DOHH2 (cell line): ENCODE results near the gene APOL4.

ENCODE experiments used
- H3F3A ChIP-seq: fragments of 200-600 bp; sonication (generic), shearing (Covaris generic); 2 replicates; pipeline ENCODE4 v1.6.0; 2016; ENCODE audit warnings: antibody characterized with exemption, mild to moderate bottlenecking; ENCODE audit not compliant: control insufficient read depth, insufficient read depth
- H3K27ac ChIP-seq: fragments of 200-600 bp; sonication (generic); 2 replicates; pipeline ENCODE4 v1.5.1; 2014; ENCODE audit warnings: low read depth, mild to moderate bottlenecking, low read length, moderate library complexity
- H3K27me3 ChIP-seq: fragments of 200-600 bp; sonication (generic); 2 replicates; pipeline ENCODE4 v1.6.1; 2014; ENCODE audit warnings: mild to moderate bottlenecking, low read length, mixed read lengths; ENCODE audit not compliant: control insufficient read depth
- H3K36me3 ChIP-seq: fragments of 200-600 bp; sonication (generic); 2 replicates; pipeline ENCODE4 v1.6.1; 2014; ENCODE audit warnings: mild to moderate bottlenecking, low read length, moderate library complexity, mixed read lengths; ENCODE audit not compliant: control insufficient read depth
- H3K4me1 ChIP-seq: fragments of 200-600 bp; sonication (generic); 2 replicates; pipeline ENCODE4 v1.6.1; 2014; ENCODE audit warnings: mild to moderate bottlenecking, low read length, mixed read lengths; ENCODE audit not compliant: control insufficient read depth
- H3K4me2 ChIP-seq: fragments of 200-600 bp; sonication (generic); 2 replicates; pipeline ENCODE4 v1.6.0; 2014; ENCODE audit warnings: mild to moderate bottlenecking, low read length, moderate library complexity
- H3K4me3 ChIP-seq: fragments of 200-600 bp; sonication (generic); 2 replicates; pipeline ENCODE4 v1.5.1; 2014; ENCODE audit warnings: mild to moderate bottlenecking, low read length, mixed read lengths
- H3K79me2 ChIP-seq: fragments of 200-600 bp; sonication (generic); 2 replicates; pipeline ENCODE4 v1.6.1; 2014; ENCODE audit warnings: mild to moderate bottlenecking, low read length, mixed read lengths; ENCODE audit not compliant: control insufficient read depth
- H3K9me2 ChIP-seq: fragments of 200-600 bp; sonication (generic); replicated peaks from 2 replicates; pipeline ENCODE4 v1.6.1; 2014; ENCODE audit warnings: mild to moderate bottlenecking, low read length, mixed read lengths; ENCODE audit not compliant: control insufficient read depth
- H3K9me3 ChIP-seq: fragments of 200-600 bp; sonication (generic); 2 replicates; pipeline ENCODE4 v1.6.1; 2014; ENCODE audit warnings: antibody characterized with exemption, low read length, mixed read lengths; ENCODE audit not compliant: control insufficient read depth, insufficient read depth
- H4K20me1 ChIP-seq: fragments of 200-600 bp; sonication (generic); 2 replicates; pipeline ENCODE4 v1.6.0; 2014; ENCODE audit warnings: low read depth, mild to moderate bottlenecking, antibody characterized with exemption, low read length, moderate library complexity; ENCODE audit not compliant: control insufficient read depth, insufficient read depth
- CTCF ChIP-seq: fragments of 200-600 bp; sonication (generic); IDR thresholded peaks from one replicate; pipeline ENCODE4 v1.5.1; 2014; ENCODE audit warnings: antibody characterized with exemption, mild to moderate bottlenecking, low read depth, low read length; ENCODE audit not compliant: poor library complexity, severe bottlenecking
- EZH2phosphoT487 ChIP-seq: fragments of 200-600 bp; sonication (generic); IDR thresholded peaks from 2 replicates; pipeline ENCODE4 v1.6.1; 2017; ENCODE audit warnings: borderline replicate concordance, mild to moderate bottlenecking, antibody characterized with exemption, low read length, moderate library complexity, mixed read lengths

The APOL4 gene

GRCh38 chr22:36151006-36151595, 50.5 kb downstream of the APOL4 start:
- no peak overlapping the region for H3K4me2 ChIP-seq
- no peak overlapping the region for H3K27ac ChIP-seq
- no peaks in the 10 kb centered on the region for H3K4me1 ChIP-seq

GRCh38 chr22:36149441-36149840, 52.2 kb downstream of the APOL4 start:
- H3K79me2 ChIP-seq, result no peaks in the 10 kb centered on the region
- H3K4me1 ChIP-seq, result no peaks in the 10 kb centered on the region
- no peak overlapping the region for H3K4me3 ChIP-seq
- H3K9me3 ChIP-seq, result no peaks in the 10 kb centered on the region
- no peaks in the 10 kb centered on the region for H3F3A ChIP-seq
- no peaks in the 10 kb centered on the region for H4K20me1 ChIP-seq
- H3K9me2 ChIP-seq, result no peaks in the 10 kb centered on the region
- TF ChIP-seq EZH2phosphoT487 (no peak), CTCF (no peak)
- H3K27me3 ChIP-seq, result peaks cover 25% of the 10 kb centered on the region; the same call in 1 of the 2 replicates
- H3K36me3 ChIP-seq, result no peaks in the 10 kb centered on the region
- H3K4me2 ChIP-seq, result no peak overlapping the region
- no peak overlapping the region for H3K27ac ChIP-seq

More at GRCh38 chr22:36151006-36151595, 50.5 kb downstream of the APOL4 start:
- Histone ChIP-seq H3K4me3 (no peak overlapping the region), H3K27me3 (peaks cover 19% of the 10 kb centered on the region; the same call in 1 of the 2 replicates), H3K79me2 (no peaks in the 10 kb centered on the region), H3K36me3 (no peaks in the 10 kb centered on the region), H3K9me2 (no peaks in the 10 kb centered on the region), H4K20me1 (no peaks in the 10 kb centered on the region), H3F3A (no peaks in the 10 kb centered on the region), H3K9me3 (no peaks in the 10 kb centered on the region)
- TF ChIP-seq EZH2phosphoT487, result no peak
- no peak for TF ChIP-seq CTCF

DNA sequence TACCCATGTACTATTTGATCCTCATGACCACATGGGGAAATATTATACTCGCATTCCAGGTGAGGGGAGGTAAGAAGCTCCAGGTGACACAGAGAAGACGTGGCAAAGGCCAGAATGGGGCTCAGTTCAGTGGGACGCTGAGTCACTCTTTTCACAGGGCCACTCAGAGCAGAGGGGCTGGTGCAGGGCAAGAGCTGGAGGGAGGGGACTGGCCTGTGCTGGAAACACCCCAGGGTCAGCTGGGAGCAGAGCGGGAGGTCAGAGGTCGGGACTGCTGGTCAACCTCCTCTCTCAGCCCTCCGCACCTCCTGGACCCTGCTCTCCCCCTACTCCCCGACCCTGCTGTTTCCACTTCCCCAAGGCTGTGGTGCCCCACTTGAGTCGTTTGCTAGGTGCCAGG, 53.2 kb downstream of the APOL4 start:
- no peak overlapping the region for H3K4me3 ChIP-seq
- peaks cover 23% of the 10 kb centered on the region; the same call in 1 of the 2 replicates for H3K27me3 ChIP-seq
- no peak overlapping the region for H3K27ac ChIP-seq
- no peak overlapping the region for H3K4me2 ChIP-seq
- H3K36me3 ChIP-seq, result no peaks in the 10 kb centered on the region
- H3K9me3 ChIP-seq, result no peaks in the 10 kb centered on the region
- H3K79me2 ChIP-seq, result no peaks in the 10 kb centered on the region
- H3K4me1 ChIP-seq, result no peaks in the 10 kb centered on the region
- H4K20me1 ChIP-seq, result no peaks in the 10 kb centered on the region
- TF ChIP-seq CTCF, result no peak
- TF ChIP-seq EZH2phosphoT487, result no peak
- no peaks in the 10 kb centered on the region for H3K9me2 ChIP-seq
- H3F3A ChIP-seq, result no peaks in the 10 kb centered on the region
